ENCODE results near the gene PCBP3.

The PCBP3 gene

DNA sequence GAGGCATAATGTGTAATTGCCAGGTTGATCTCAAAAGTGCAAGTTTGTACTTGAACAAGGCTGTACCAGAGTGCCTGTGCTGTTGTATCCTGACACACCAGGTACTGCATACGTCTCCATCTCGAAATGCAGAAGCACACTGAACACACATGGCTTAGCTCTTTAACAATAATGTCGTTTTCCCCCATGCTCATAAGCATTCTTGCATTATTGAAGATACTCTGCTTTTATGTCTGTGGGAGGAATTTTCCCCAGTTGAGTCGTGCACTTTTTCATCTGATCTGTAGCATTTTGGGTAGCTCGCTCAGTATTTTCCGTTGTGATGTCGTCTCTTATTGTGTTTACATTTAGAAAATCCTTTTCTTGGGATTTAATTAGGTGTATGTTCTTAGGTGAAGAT, 98.7 kb downstream of the PCBP3 start:
- TF ChIP-seq, protein P1, sequence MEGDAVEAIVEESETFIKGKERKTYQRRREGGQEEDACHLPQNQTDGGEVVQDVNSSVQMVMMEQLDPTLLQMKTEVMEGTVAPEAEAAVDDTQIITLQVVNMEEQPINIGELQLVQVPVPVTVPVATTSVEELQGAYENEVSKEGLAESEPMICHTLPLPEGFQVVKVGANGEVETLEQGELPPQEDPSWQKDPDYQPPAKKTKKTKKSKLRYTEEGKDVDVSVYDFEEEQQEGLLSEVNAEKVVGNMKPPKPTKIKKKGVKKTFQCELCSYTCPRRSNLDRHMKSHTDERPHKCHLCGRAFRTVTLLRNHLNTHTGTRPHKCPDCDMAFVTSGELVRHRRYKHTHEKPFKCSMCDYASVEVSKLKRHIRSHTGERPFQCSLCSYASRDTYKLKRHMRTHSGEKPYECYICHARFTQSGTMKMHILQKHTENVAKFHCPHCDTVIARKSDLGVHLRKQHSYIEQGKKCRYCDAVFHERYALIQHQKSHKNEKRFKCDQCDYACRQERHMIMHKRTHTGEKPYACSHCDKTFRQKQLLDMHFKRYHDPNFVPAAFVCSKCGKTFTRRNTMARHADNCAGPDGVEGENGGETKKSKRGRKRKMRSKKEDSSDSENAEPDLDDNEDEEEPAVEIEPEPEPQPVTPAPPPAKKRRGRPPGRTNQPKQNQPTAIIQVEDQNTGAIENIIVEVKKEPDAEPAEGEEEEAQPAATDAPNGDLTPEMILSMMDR (conservative IDR thresholded peaks at IDR 0.05; ENCODE audit: low read depth, low read length), result no peak
- no peak overlapping the region for H3K4me3 ChIP-seq (ENCODE audit: low read length)
- DNase-seq (ENCODE audit: low read depth), result no peak

DNA sequence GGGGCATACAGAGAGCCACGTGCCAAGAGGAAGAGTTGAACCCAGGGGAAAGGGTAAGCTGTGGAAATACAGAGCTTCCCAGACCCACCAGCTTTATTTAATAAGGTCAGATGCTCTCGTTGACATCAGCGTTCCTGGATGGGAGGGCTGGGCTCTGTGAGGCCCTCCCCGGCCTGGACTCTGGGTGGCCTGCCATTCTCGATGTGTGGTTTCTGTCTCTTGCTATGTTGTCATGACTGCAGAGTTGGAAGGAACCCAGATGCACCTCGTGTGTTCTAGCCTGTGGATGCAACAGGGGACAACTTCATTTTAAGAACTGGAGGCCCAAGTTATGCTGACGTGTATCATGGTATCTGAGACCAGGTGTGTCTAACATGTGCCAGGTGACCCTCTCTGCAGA, 101.7 kb downstream of the PCBP3 start:
- H3K4me3 ChIP-seq (ENCODE audit: low read length), result no peak overlapping the region
- no peak for DNase-seq (ENCODE audit: low read depth)
- TF ChIP-seq, protein P1 (conservative IDR thresholded peaks at IDR 0.05; ENCODE audit: low read depth, low read length), result no peak

DNA sequence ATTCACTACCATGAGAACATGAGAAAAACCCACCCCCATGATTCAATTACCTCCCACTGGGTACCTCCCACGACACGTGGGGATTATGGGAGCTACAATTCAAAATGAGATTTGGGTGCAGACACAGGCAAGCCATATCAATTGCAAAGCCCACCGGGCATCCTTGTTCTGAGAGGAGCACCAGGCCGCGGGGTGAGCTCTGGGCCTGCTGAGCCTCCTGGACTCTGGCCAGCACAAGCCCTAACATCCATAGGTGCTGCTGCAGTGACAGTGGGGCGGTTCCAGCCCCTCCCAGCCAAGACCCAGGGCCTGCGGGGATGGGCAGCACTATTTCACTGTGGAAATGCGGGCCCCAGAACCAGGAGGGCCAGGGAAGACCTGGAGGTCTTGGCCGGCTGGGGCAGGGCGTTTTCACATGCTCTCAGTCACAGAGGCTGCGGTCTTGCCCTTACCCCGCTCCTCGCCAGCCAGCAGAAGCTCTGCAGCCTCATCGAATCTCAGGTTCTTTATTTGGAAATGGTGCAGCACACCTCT, 103.8 kb downstream of the PCBP3 start:
- H3K4me3 ChIP-seq (ENCODE audit: low read length), result no peak overlapping the region
- DNase-seq (ENCODE audit: low read depth), result no peak
- TF ChIP-seq, protein P1 (conservative IDR thresholded peaks at IDR 0.05; ENCODE audit: low read depth, low read length), result no peak

DNA sequence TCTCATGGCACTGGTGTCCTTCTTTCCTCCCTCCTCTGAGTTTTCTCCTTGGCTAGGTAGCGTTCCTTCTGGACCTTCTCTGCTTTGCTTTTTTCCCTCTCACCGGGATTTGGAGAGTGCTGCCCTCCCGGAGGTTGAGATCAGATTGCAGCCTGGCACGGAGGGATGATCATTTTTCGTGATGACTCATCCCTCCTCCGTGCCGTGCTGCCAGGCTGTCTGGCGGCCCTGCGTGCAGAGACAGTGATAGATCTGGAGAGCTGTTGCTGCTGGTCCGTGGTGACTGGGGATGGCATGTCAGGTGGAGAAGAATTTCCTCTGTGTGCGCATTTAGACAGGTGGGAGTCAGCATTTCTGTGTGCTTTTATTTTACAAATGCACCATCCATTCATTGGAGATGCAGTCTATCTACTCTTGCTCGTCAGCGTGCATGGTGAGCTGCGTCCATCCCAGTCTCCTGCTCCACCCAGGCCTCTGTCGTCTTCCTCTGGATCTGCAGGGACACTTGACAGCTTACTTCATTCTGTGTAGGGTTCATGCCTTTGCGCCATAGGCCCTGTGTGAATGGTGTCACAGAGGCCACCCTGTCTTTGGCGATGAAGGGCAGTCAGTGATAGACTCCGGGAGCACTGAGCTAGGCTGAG, 104.4 kb downstream of the PCBP3 start:
- TF ChIP-seq, protein P1 (conservative IDR thresholded peaks at IDR 0.05; ENCODE audit: low read depth, low read length), result no peak
- no peak overlapping the region for H3K4me3 ChIP-seq (ENCODE audit: low read length)
- no peak for DNase-seq (ENCODE audit: low read depth)

DNA sequence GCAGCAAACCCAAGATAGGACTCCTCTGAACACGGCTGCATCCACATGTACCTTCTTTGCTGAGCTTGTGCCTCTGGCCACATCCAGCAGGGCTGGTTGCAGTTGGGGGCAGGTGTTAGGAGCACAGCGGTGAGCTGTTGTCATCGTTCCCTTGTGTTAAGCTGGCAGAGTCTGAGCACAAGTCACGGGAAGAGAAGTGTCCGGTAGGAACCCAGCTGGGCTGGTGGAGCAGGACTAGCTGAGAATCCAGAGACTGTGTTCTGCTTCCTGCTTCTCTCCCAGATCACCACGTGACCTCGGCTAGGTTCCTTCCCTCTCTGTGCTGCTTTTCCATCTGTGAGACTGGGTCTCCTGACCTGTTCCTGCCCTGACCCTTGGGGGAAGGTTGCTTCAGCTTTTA, 105.1 kb downstream of the PCBP3 start:
- TF ChIP-seq, protein P1 (conservative IDR thresholded peaks at IDR 0.05; ENCODE audit: low read depth, low read length), result no peak
- H3K4me3 ChIP-seq (ENCODE audit: low read length), result no peak overlapping the region
- no peak for DNase-seq (ENCODE audit: low read depth)

DNA sequence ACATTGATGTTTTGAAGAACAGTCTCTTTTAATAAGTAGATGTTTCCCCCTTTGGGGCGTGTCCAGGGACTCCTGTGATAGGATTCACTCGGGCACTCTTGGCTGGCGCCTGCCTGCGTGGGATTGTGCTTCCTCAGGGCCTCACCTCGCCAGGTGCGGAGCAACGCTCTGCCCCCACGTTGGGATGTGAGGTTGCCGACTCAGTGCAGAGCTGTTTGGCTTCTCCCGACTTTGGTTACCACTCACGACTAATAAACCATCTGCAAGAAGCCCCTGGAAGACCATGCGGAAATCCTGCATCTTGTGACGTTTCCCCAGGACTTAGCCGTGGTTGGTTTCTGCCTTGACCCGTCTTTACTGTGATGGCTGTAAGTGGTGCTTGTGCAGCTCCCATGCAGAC, 106.4 kb downstream of the PCBP3 start:
- DNase-seq (ENCODE audit: low read depth), result no peak
- H3K4me3 ChIP-seq (ENCODE audit: low read length), result no peak overlapping the region
- TF ChIP-seq, protein P1 (conservative IDR thresholded peaks at IDR 0.05; ENCODE audit: low read depth, low read length), result no peak

DNA sequence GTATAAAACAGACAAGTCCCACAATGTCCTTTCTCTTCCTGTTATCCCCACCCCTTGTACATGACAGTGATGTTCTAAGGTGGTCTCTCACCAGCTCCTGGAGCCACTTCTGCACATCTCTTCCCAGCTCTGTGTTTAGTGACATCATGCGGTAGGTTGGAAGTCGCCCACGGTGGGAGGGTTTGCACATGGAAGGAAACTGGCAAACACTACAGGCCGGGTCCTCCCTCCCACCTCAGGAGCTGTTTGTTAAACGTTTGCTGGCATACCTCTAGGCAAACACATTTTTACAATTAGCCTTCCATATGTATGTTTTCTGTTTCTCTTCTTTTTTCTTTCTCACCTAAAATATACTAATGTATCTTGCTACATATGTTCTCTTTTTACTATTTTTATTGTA, 107.4 kb downstream of the PCBP3 start:
- no peak for DNase-seq (ENCODE audit: low read depth)
- TF ChIP-seq, protein P1 (conservative IDR thresholded peaks at IDR 0.05; ENCODE audit: low read depth, low read length), result no peak
- H3K4me3 ChIP-seq (ENCODE audit: low read length), result no peak overlapping the region

Data from retinal pigment epithelial cell (primary cell).